HepG2 (cell line): Measurements from ENCODE around the gene XRCC1. TPM values are rescaled to one million over a fixed set of nuclear protein-coding genes. Genes with fewer than 3 reads are reported as not detected.

Experiments
- ATAC-seq: fragments of 200-7000 bp; cut with Tn5 transposase; 3 replicates; pipeline ENCODE4 v1.9.1; 2020; ENCODE audit warnings: mild to moderate bottlenecking, moderate library complexity
- BruUV-seq: library from RNA; stranded (reverse); fragments of 400-500 nt; replicated peaks from 2 replicates; lab custom pipeline; 2021; lab: Mats Ljungman, UMichigan
- CTCF ChIA-PET: fragments of 300-600 bp; formaldehyde crosslinking; extraction: SDS; loops from one replicate; lab custom pipeline; 2021; ENCODE audit warnings: low total read pairs, inconsistent platforms, low intra/inter-chr PET ratio; lab: Yijun Ruan, JAX
- POLR2A ChIA-PET: fragments of 350-600 bp; sonication (Branson Sonifier 250); formaldehyde crosslinking; loops from one replicate; lab custom pipeline; 2020; ENCODE audit warnings: antibody characterized with exemption, inconsistent platforms; lab: Yijun Ruan, JAX
- DNase-seq: peaks from one replicate; pipeline ENCODE4 v3.0.0-alpha.2; 2015; ENCODE audit warnings: low spot score
- FAIRE-seq: peaks from 3 replicates; lab custom pipeline; 2011; peaks lifted over from hg19 to GRCh38; lab: Jason Lieb, UNC
- H2AFZ ChIP-seq: one replicate; pipeline ENCODE4 v1.6.1; 2011; ENCODE audit warnings: low read length, inconsistent platforms
- H3K27ac ChIP-seq: fragments of 300-600 bp; 3 replicates; pipeline ENCODE4 v1.8.0; 2011; ENCODE audit warnings: mixed run types, mild to moderate bottlenecking, mixed read lengths, low read length, inconsistent platforms; ENCODE audit not compliant: insufficient read depth; ENCODE audit errors: extremely low read length
- H3K27me3 ChIP-seq, 2 experiments: fragments of 200-600 bp in 1 of 2; 2 replicates in 1 of 2; 3 replicates in 1 of 2; pipeline versions ENCODE4 v1.6.0 to v1.8.0; 2011; ENCODE audit warnings: low read length in 2 of 2, mild to moderate bottlenecking in 2 of 2, moderate library complexity in 2 of 2, inconsistent platforms in 1 of 2; ENCODE audit not compliant: insufficient read depth in 2 of 2, control insufficient read depth in 1 of 2
- H3K36me3 ChIP-seq, 2 experiments: fragments of 200-600 bp in 1 of 2; replicated peaks in 1 of 2; 2 replicates in 1 of 2; 3 replicates in 1 of 2; pipeline versions ENCODE4 v1.5.1 to v1.8.0; 2011; ENCODE audit warnings: low read length in 2 of 2, inconsistent platforms in 1 of 2; ENCODE audit not compliant: insufficient read depth in 2 of 2, control insufficient read depth in 1 of 2
- H3K4me1 ChIP-seq: 2 replicates; pipeline ENCODE4 v1.5.1; 2012; ENCODE audit warnings: low read length, inconsistent platforms; ENCODE audit not compliant: insufficient read depth
- H3K4me2 ChIP-seq: 2 replicates; pipeline ENCODE4 v1.6.0; 2011; ENCODE audit warnings: low read depth, low read length, inconsistent platforms
- H3K4me3 ChIP-seq, 3 experiments: fragments of 200-600 bp in 1 of 3; sonication (generic), shearing (Covaris generic) in 1 of 3; replicated peaks in 1 of 3; 2 replicates each; pipeline ENCODE4 v1.5.1; 2011 to 2016; ENCODE audit warnings: low read length in 3 of 3, inconsistent platforms in 2 of 3, low read depth in 2 of 3, mild to moderate bottlenecking in 2 of 3, control low read depth in 1 of 3, mixed read lengths in 1 of 3; ENCODE audit not compliant: insufficient read depth in 1 of 3
- H3K79me2 ChIP-seq: one replicate; pipeline ENCODE4 v1.6.1; 2011; ENCODE audit warnings: low read length, inconsistent platforms; ENCODE audit not compliant: insufficient read depth
- H3K9ac ChIP-seq: 2 replicates; pipeline ENCODE4 v1.6.0; 2011; ENCODE audit warnings: mild to moderate bottlenecking, low read depth, low read length, inconsistent platforms; ENCODE audit not compliant: insufficient read depth
- H3K9me3 ChIP-seq: 2 replicates; pipeline ENCODE4 v1.5.1; 2012; ENCODE audit warnings: mild to moderate bottlenecking, low read length
- H4K20me1 ChIP-seq: 2 replicates; pipeline ENCODE4 v1.6.0; 2011; ENCODE audit warnings: inconsistent platforms, mild to moderate bottlenecking, low read length, moderate library complexity; ENCODE audit not compliant: insufficient read depth
- ARNT2 ChIP-seq: sonication (generic); formaldehyde crosslinking; IDR thresholded peaks from 2 replicates; pipeline ENCODE4 v1.8.0; 2022; ENCODE audit warnings: mild to moderate bottlenecking, low read depth, missing genetic modification reagents, moderate library complexity
- CREM ChIP-seq, 2 experiments: sonication (generic) in 1 of 2; formaldehyde crosslinking in 1 of 2; IDR thresholded peaks; 2 replicates each; pipeline versions ENCODE4 v1.4.0 to v1.6.1; 2016 to 2020; ENCODE audit warnings: antibody characterized with exemption in 1 of 2, mild to moderate bottlenecking in 1 of 2, missing genetic modification reagents in 1 of 2
- GLI4 ChIP-seq: sonication (generic); formaldehyde crosslinking; IDR thresholded peaks from 2 replicates; pipeline ENCODE4 v1.5.1; 2020; ENCODE audit warnings: missing genetic modification reagents, mild to moderate bottlenecking, moderate library complexity, borderline replicate concordance
- IRX3 ChIP-seq: sonication (generic); formaldehyde crosslinking; IDR thresholded peaks from 2 replicates; pipeline ENCODE4 v1.8.1; 2023; ENCODE audit warnings: mild to moderate bottlenecking, low read depth, missing genetic modification reagents, borderline replicate concordance
- KAT2B ChIP-seq: fragments of 150-350 bp; IDR thresholded peaks from 2 replicates; pipeline ENCODE4 v1.6.1; 2014; ENCODE audit warnings: low read depth, low read length, borderline replicate concordance
- MTA3 ChIP-seq: sonication (generic); formaldehyde crosslinking; IDR thresholded peaks from 2 replicates; pipeline ENCODE4 v1.4.0; 2020; ENCODE audit warnings: missing genetic modification reagents
- SNRNP70 ChIP-seq: fragments of 200-400 bp; formaldehyde crosslinking; IDR thresholded peaks from 2 replicates; pipeline ENCODE4 v1.6.1; 2017; ENCODE audit warnings: mild to moderate bottlenecking, low read depth, low read length, moderate library complexity
- ZBTB42 ChIP-seq: sonication (generic); formaldehyde crosslinking; IDR thresholded peaks from 2 replicates; pipeline ENCODE4 v1.5.0; 2020; ENCODE audit warnings: mild to moderate bottlenecking, missing genetic modification reagents
- ZNF547 ChIP-seq: sonication (generic); formaldehyde crosslinking; IDR thresholded peaks from 2 replicates; pipeline ENCODE4 v1.5.1; 2020; ENCODE audit warnings: mild to moderate bottlenecking, missing genetic modification reagents
- ZSCAN30 ChIP-seq: sonication (generic); formaldehyde crosslinking; IDR thresholded peaks from 2 replicates; pipeline ENCODE4 v1.5.0; 2020; ENCODE audit warnings: mild to moderate bottlenecking, missing genetic modification reagents
- WGBS: methylation state at CpG from one replicate; pipeline ENCODE4 v1.1.6; 2017; ENCODE audit warnings: low lambda C conversion rate; 5-methylcytosine and 5-hydroxymethylcytosine counted together
- in situ Hi-C: cut with HindIII; loops from 2 replicates; pipeline ENCODE4 v1.10.0; 2017; ENCODE audit warnings: low pct_unique_long_range_greater_than_20kb; ENCODE audit not compliant: extremely low pct_ligation_motif_present
- intact Hi-C: fragments of 100-400 bp; cut with micrococcal nuclease; formaldehyde crosslinking; loops from one replicate; pipeline ENCODE4 v1.10.0; 2022; ENCODE audit not compliant: unreplicated experiment
- polyA plus RNA-seq, 8 experiments: library from polyadenylated mRNA; depleted of rRNA in 3 of 8; stranded (reverse) in 7 of 8; unstranded in 1 of 8; fragments of >200 nt; fragmentation: Illumina TruSeq in 4 of 8; extraction: Trizol in 4 of 8; gene quantifications; 2 replicates each; pipeline versions ENCODE4 v1.2.1 to v1.2.3, GENCODE V29; 2011 to 2016; ENCODE audit warnings: low read depth in 4 of 8, missing spikeins in 1 of 8, mixed read lengths in 1 of 8; ENCODE audit not compliant: insufficient read depth in 1 of 8
- total RNA-seq, 5 experiments: library from RNA; depleted of rRNA; stranded (reverse); fragments of >200 nt; fragmentation: Illumina TruSeq; extraction: Trizol; gene quantifications; 2 replicates each; pipeline ENCODE4 v1.2.3, GENCODE V29; 2016; ENCODE audit warnings: low read depth in 1 of 5
- TF ChIP-seq, protein P1 (sequence below): sonication (generic); formaldehyde crosslinking; conservative IDR thresholded peaks from 2 replicates; pipeline ENCODE4 v1.8.0; 2022; ENCODE audit warnings: missing genetic modification reagents
- TF ChIP-seq, protein P2 (sequence below): fragments of 450-650 bp; IDR thresholded peaks from 2 replicates; pipeline ENCODE4 v1.6.1; 2016

The XRCC1 gene
- total and polyA plus RNA-seq, 2 of the 13 experiments (the other 11 are each of a cell fraction or from before 2014, with no cell fraction given) = 24.7 to 26.3 TPM

DNA sequence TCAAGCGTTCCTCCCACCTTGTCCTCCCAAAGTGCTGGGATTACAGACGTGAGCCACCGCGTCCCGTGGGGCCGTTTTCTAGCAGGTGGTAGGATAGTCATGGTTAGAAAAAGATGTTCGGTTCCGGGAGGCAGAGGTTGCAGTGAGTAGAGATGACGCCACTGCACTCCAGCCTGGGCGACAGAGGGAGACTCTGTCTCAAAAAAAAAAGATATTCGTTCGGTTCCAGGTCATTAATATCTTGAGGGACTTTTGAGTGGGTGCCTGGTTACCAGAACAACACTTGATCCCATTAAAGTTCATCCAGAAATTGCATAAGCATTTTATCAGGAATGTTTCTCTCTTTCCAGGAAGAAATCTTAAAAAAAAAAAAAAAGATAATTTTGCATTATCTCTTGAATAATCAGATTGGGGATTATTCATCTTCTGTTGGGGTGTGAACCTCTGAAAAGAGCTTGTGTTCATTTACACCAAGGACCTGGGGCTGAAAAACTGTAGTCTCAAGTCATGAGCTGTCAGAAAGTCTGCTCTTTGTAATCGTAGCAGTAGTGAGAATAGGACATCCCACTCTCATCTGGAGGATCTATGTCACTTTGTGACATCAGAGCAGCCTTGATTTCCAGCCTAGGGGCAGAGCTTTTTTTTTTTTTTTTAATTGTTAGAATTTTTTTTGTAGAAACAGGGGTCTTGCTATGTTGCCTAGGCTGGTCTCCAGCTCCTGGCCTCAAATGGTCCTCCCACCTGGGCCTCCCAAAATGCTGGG, 47.3 kb downstream of the XRCC1 start:
- BruUV-seq = no TSS peak
- no peaks in the 10 kb centered on the region for H3K9me3 ChIP-seq
- peaks cover 17% of the 10 kb centered on the region for H3K4me1 ChIP-seq
- ATAC-seq (no peak), FAIRE-seq (no peak), DNase-seq (no peak)
- ChIA-PET POLR2A (no interaction called here), CTCF (no interaction called here)
- TF ChIP-seq SNRNP70 = no peak
- TF ChIP-seq IRX3 (CRISPR knock-in tag) = no peak
- TF ChIP-seq, protein P1, sequence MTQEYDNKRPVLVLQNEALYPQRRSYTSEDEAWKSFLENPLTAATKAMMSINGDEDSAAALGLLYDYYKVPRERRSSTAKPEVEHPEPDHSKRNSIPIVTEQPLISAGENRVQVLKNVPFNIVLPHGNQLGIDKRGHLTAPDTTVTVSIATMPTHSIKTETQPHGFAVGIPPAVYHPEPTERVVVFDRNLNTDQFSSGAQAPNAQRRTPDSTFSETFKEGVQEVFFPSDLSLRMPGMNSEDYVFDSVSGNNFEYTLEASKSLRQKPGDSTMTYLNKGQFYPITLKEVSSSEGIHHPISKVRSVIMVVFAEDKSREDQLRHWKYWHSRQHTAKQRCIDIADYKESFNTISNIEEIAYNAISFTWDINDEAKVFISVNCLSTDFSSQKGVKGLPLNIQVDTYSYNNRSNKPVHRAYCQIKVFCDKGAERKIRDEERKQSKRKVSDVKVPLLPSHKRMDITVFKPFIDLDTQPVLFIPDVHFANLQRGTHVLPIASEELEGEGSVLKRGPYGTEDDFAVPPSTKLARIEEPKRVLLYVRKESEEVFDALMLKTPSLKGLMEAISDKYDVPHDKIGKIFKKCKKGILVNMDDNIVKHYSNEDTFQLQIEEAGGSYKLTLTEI (CRISPR knock-in tag) = no peak
- no peak for TF ChIP-seq ZBTB42 (CRISPR knock-in tag)
- TF ChIP-seq CREM (IDR thresholded peaks at IDR 0.05) = no peak
- TF ChIP-seq CREM (CRISPR knock-in tag; IDR thresholded peaks at IDR 0.05) = no peak
- no peak for TF ChIP-seq ZNF547 (CRISPR knock-in tag)
- no peak for TF ChIP-seq MTA3 (CRISPR knock-in tag)
- no peak for TF ChIP-seq ARNT2 (CRISPR knock-in tag)
- no peak for TF ChIP-seq ZSCAN30
- TF ChIP-seq GLI4 (CRISPR knock-in tag) = no peak
- TF ChIP-seq, protein P2, sequence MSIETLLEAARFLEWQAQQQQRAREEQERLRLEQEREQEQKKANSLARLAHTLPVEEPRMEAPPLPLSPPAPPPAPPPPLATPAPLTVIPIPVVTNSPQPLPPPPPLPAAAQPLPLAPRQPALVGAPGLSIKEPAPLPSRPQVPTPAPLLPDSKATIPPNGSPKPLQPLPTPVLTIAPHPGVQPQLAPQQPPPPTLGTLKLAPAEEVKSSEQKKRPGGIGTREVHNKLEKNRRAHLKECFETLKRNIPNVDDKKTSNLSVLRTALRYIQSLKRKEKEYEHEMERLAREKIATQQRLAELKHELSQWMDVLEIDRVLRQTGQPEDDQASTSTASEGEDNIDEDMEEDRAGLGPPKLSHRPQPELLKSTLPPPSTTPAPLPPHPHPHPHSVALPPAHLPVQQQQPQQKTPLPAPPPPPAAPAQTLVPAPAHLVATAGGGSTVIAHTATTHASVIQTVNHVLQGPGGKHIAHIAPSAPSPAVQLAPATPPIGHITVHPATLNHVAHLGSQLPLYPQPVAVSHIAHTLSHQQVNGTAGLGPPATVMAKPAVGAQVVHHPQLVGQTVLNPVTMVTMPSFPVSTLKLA = no peak
- no peak for TF ChIP-seq KAT2B
- in situ Hi-C loops (no loop called here), intact Hi-C loops (loop anchor here (10.0 kb wide), 1 partner anchor 67 kb away; the partner anchor contains the start of genes IRGQ and ZNF576)
- H3K4me2 ChIP-seq = no peak overlapping the region
- no peaks in the 10 kb centered on the region; a peak in 1 of 5 replicates for H3K27me3 ChIP-seq
- 78% methylated on average over 13 of the region's 13 CpGs for WGBS
- H3K27ac ChIP-seq = no peak overlapping the region
- no peak overlapping the region for H3K9ac ChIP-seq
- H3K36me3 ChIP-seq = no peaks in the 10 kb centered on the region
- no peaks in the 10 kb centered on the region for H4K20me1 ChIP-seq
- no peak overlapping the region for H2AFZ ChIP-seq
- peaks cover 13% of the 10 kb centered on the region for H3K79me2 ChIP-seq
- H3K4me3 ChIP-seq = no peak overlapping the region
